GM23248 (cell line): ENCODE measurements around the gene TENT4B. TPM values are rescaled to one million over a fixed set of nuclear protein-coding genes. Genes with fewer than 3 reads are reported as not detected.

Source experiments
- DNase-seq: peaks from one replicate; pipeline ENCODE4 v3.0.0-alpha.2; 2015
- H2AFZ ChIP-seq: fragments of 200-600 bp; sonication (generic); 2 replicates; pipeline ENCODE4 v1.6.1; 2016; ENCODE audit warnings: antibody characterized with exemption
- H3F3A ChIP-seq: fragments of 200-600 bp; sonication (generic); 2 replicates; pipeline ENCODE4 v1.6.1; 2016; ENCODE audit warnings: mild to moderate bottlenecking, antibody characterized with exemption, mixed run types; ENCODE audit not compliant: insufficient read depth
- H3K27ac ChIP-seq: fragments of 200-600 bp; sonication (generic); 2 replicates; pipeline ENCODE4 v1.5.1; 2016; ENCODE audit warnings: mild to moderate bottlenecking
- H3K27me3 ChIP-seq: fragments of 200-600 bp; sonication (generic); replicated peaks from 2 replicates; pipeline ENCODE4 v1.6.1; 2016; ENCODE audit warnings: mild to moderate bottlenecking; ENCODE audit not compliant: insufficient read depth
- H3K36me3 ChIP-seq: fragments of 200-600 bp; sonication (generic); 2 replicates; pipeline ENCODE4 v1.6.1; 2016; ENCODE audit warnings: low read depth, mild to moderate bottlenecking
- H3K4me1 ChIP-seq: fragments of 200-600 bp; sonication (generic); 2 replicates; pipeline ENCODE4 v1.6.1; 2016; ENCODE audit warnings: mild to moderate bottlenecking; ENCODE audit not compliant: insufficient read depth
- H3K4me2 ChIP-seq: fragments of 200-600 bp; sonication (generic); one replicate; pipeline ENCODE4 v1.6.1; 2016; ENCODE audit warnings: mild to moderate bottlenecking; ENCODE audit not compliant: unreplicated experiment
- H3K4me3 ChIP-seq: fragments of 200-600 bp; sonication (generic); 2 replicates; pipeline ENCODE4 v1.5.1; 2016; ENCODE audit warnings: mild to moderate bottlenecking
- H3K79me2 ChIP-seq: fragments of 200-600 bp; sonication (generic); 2 replicates; pipeline ENCODE4 v1.6.1; 2016; ENCODE audit warnings: mild to moderate bottlenecking; ENCODE audit not compliant: insufficient read depth
- H3K9ac ChIP-seq: fragments of 200-600 bp; sonication (generic); 2 replicates; pipeline ENCODE4 v1.6.1; 2016; ENCODE audit warnings: mild to moderate bottlenecking
- H3K9me2 ChIP-seq: fragments of 200-600 bp; sonication (generic); 2 replicates; pipeline ENCODE4 v1.6.1; 2016; ENCODE audit warnings: mixed run types, mild to moderate bottlenecking, moderate library complexity; ENCODE audit not compliant: insufficient read depth
- H3K9me3 ChIP-seq: fragments of 200-600 bp; sonication (generic); one replicate; pipeline ENCODE4 v1.6.1; 2017; ENCODE audit warnings: low read depth
- H4K20me1 ChIP-seq: fragments of 200-600 bp; sonication (generic); 2 replicates; pipeline ENCODE4 v1.6.0; 2016; ENCODE audit not compliant: insufficient read depth
- EZH2 ChIP-seq: fragments of 200-600 bp; sonication (generic); IDR thresholded peaks from 2 replicates; pipeline ENCODE4 v1.6.1; 2018; ENCODE audit warnings: antibody characterized with exemption, mild to moderate bottlenecking; ENCODE audit not compliant: insufficient read depth, poor library complexity, severe bottlenecking
- EZH2phosphoT487 ChIP-seq: fragments of 200-600 bp; sonication (generic); IDR thresholded peaks from 2 replicates; pipeline ENCODE4 v1.6.1; 2018; ENCODE audit warnings: antibody characterized with exemption, moderate library complexity, mild to moderate bottlenecking, low read depth; ENCODE audit not compliant: insufficient read depth
- WGBS, 2 experiments: methylation state at CpG; one replicate each; pipeline ENCODE4 v1.1.6; 2015 to 2017; ENCODE audit warnings: low lambda C conversion rate in 2 of 2, low coverage in 1 of 2; ENCODE audit errors: missing lambda C conversion rate in 2 of 2; 5-methylcytosine and 5-hydroxymethylcytosine counted together
- in situ Hi-C: fragments of 300-500 bp; cut with MboI; formaldehyde crosslinking; loops from 2 replicates; pipeline ENCODE4 v1.15.0; 2020
- polyA plus RNA-seq: library from polyadenylated mRNA; unstranded; fragments of >200 nt; fragmentation: Nextera tagmentation; extraction: Ambion mirVana; gene quantifications from 2 replicates; pipeline ENCODE4 v1.2.1, GENCODE V29; 2016
- total RNA-seq: library from RNA; depleted of rRNA; stranded (reverse); fragments of >200 nt; shearing (Covaris generic); gene quantifications from 2 replicates; pipeline ENCODE4 v1.2.3, GENCODE V29; 2014

Gene TENT4B
- total and polyA plus RNA-seq, 2 experiments from 2014 or later: 7.4 to 12.6 TPM

DNA sequence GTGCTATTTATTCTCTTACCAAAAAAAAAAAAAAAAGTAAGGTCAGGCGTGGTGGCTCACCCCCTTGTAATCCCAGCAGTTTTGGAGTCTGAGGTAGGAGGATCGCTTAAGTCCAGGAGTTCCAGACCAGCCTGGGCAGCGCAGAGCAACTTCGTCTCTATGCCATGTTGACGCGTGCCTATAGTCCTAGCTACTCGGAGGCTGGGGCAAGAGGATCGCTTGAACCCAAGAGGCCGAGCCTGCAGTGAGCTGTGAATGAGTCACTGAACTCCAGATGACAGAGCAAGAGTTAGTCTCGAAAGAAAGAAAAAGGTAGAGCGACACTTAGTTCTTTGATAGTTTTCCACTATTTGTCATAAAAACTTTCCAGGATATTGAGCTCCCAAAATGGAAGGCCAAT lies 1.4 kb upstream of the TENT4B start:
- no peaks in the 10 kb centered on the region for H3K9me3 ChIP-seq
- no peaks in the 10 kb centered on the region for H3K27me3 ChIP-seq
- H3F3A ChIP-seq: peaks cover 23% of the 10 kb centered on the region
- no peak for TF ChIP-seq EZH2phosphoT487
- TF ChIP-seq EZH2: no peak
- H3K79me2 ChIP-seq: peaks cover 30% of the 10 kb centered on the region
- H4K20me1 ChIP-seq: peaks cover 6% of the 10 kb centered on the region; the same call in 1 of the 2 replicates
- H3K9ac ChIP-seq: peak overlapping the region; percentile 95
- WGBS, 2 experiments: 87 to 88% methylated on average over 11 of the region's 11 CpGs
- in situ Hi-C loops: no loop called here
- peaks cover 16% of the 10 kb centered on the region for H3K4me1 ChIP-seq
- peak overlapping the region; percentile 95 for H2AFZ ChIP-seq
- DNase-seq: no peak
- no peaks in the 10 kb centered on the region for H3K36me3 ChIP-seq
- no peaks in the 10 kb centered on the region for H3K9me2 ChIP-seq
- H3K4me3 ChIP-seq: peak overlapping the region; percentile 91
- H3K27ac ChIP-seq: peak overlapping the region; percentile 96
- H3K4me2 ChIP-seq: peak overlapping the region; percentile 77

DNA sequence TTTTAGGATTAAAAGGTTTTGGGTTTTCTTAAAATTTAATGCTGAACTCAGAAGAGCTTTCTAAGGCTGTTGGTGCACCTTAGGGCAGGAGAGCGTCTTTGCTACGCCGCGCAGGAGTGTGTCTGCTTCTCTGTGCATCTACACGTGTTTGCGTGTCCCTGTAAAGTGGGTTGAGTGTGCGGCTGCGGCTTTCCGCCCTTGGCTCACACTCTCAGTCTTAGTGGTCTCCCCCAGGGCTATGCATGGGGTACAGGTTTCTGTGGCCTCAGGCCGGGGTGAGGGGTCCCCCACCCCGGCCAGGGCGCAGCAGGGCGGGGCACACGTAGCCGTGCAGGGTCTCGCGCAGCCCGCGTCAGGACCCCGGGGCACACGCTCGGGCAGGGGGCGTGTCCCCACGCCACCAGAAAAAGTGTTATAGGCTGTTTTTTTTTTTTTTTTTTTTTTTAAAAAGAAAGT lies 727 bp upstream of the TENT4B start:
- Histone ChIP-seq H3K9me3 (no peaks in the 10 kb centered on the region), H2AFZ (peak overlapping the region; percentile 95), H3F3A (peaks cover 23% of the 10 kb centered on the region), H3K4me2 (peak overlapping the region; percentile 77), H3K36me3 (no peaks in the 10 kb centered on the region), H3K27ac (peak overlapping the region; percentile 96), H3K4me3 (peak overlapping the region; percentile 91), H3K27me3 (no peaks in the 10 kb centered on the region), H3K9ac (peak overlapping the region; percentile 95), H3K9me2 (no peaks in the 10 kb centered on the region), H3K79me2 (peaks cover 37% of the 10 kb centered on the region), H3K4me1 (peaks cover 21% of the 10 kb centered on the region), H4K20me1 (peaks cover 6% of the 10 kb centered on the region; the same call in 1 of the 2 replicates)
- WGBS, 2 experiments: 1 to 4% methylated on average over 24 of the region's 24 CpGs
- peak; percentile 67 for DNase-seq
- in situ Hi-C loops: no loop called here
- no peak for TF ChIP-seq EZH2
- no peak for TF ChIP-seq EZH2phosphoT487

DNA sequence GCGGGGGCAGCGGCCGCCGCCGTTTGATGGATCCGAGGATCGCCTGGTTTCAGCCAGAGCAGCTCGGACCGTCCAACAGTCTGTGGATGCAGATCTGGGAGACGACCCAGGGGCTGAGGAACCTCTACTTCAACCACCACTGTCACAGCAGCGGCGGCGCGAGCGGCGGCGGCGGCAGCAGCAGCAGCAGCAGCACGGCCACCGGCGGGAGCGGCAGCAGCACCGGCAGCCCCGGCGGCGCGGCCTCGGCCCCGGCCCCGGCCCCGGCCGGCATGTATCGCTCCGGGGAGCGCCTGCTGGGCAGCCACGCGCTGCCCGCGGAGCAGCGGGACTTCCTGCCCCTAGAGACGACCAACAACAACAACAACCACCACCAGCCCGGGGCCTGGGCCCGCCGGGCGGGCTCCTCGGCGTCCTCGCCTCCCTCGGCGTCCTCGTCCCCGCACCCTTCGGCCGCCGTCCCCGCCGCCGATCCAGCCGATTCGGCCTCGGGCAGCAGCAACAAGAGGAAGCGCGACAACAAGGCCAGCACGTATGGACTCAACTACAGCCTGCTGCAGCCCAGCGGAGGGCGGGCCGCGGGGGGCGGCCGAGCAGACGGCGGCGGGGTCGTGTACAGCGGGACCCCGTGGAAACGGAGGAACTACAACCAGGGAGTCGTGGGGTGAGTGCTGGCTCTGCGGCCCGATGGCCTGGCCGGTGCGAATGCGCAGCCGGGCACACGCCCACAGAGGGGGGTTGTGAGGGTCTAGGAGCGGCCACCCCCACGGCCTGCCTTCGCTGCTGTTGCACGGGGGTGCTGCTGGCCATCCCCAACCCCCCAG lies 702 bp downstream of the TENT4B start:
- DNase-seq: peak; percentile 56
- Histone ChIP-seq H3K79me2 (peaks cover 51% of the 10 kb centered on the region), H3K4me1 (peaks cover 21% of the 10 kb centered on the region), H3K9me3 (no peaks in the 10 kb centered on the region), H3F3A (peaks cover 23% of the 10 kb centered on the region), H3K4me3 (peak overlapping the region; percentile 94), H3K9ac (peak overlapping the region; percentile 82), H2AFZ (peak overlapping the region; percentile 27; the same call in 1 of the 2 replicates), H3K27me3 (no peaks in the 10 kb centered on the region), H3K9me2 (no peaks in the 10 kb centered on the region), H3K36me3 (no peaks in the 10 kb centered on the region), H4K20me1 (peaks cover 6% of the 10 kb centered on the region; the same call in 1 of the 2 replicates), H3K27ac (peak overlapping the region; percentile 46), H3K4me2 (peak overlapping the region; percentile 99)
- 1 to 2% methylated on average over 26 to 39 of the region's 89 CpGs for WGBS, 2 experiments
- in situ Hi-C loops: no loop called here
- TF ChIP-seq EZH2 (no peak), EZH2phosphoT487 (no peak)

DNA sequence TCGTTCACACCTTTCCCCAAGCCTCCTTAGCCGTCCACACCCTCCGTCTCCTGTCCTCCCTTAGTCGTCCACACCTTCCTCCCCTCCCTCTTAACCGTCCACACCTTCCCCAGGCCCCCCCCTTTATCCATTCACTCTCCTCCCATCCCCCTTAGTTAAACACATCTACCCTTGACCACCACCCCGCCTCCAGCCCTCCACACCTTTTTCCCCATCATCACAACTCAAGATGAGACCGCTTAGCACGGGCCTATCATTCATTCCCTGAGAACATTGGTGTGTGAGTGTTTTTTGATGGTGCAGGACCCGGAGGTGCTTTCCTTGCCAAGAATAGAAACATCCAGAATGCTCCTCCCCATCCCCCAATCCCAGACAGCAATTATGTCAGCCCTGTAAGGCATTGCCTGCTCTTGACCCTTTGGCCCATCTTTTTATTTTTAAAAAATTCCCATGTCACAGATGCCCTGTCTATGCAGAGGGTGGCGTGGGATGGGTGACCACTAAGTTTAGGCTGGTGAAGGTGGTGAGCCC lies 1.4 kb downstream of the TENT4B start:
- Histone ChIP-seq H3K4me3 (peak overlapping the region; percentile 94), H4K20me1 (peaks cover 6% of the 10 kb centered on the region; the same call in 1 of the 2 replicates), H3K4me1 (peaks cover 21% of the 10 kb centered on the region), H2AFZ (no peak overlapping the region), H3F3A (peaks cover 23% of the 10 kb centered on the region), H3K9ac (peak overlapping the region; percentile 82), H3K79me2 (peaks cover 58% of the 10 kb centered on the region), H3K9me3 (no peaks in the 10 kb centered on the region), H3K36me3 (no peaks in the 10 kb centered on the region), H3K4me2 (peak overlapping the region; percentile 99), H3K27ac (peak overlapping the region; percentile 46), H3K27me3 (no peaks in the 10 kb centered on the region), H3K9me2 (no peaks in the 10 kb centered on the region)
- no peak for TF ChIP-seq EZH2
- TF ChIP-seq EZH2phosphoT487: no peak
- 2 to 4% methylated on average over 5 to 10 of the region's 10 CpGs for WGBS, 2 experiments
- peak; percentile 42 for DNase-seq
- in situ Hi-C loops: no loop called here
